Adrenal gland (tissue), 12 donors: ENCODE measurements around the gene ANKRD13A. TPM values are rescaled to one million over a fixed set of nuclear protein-coding genes. Genes with fewer than 3 reads are reported as not detected.
"Not testable (repeated sequence)": the region's sequence is repeated elsewhere in the genome, so short reads cannot be mapped to it uniquely, and the experiment has no call there.

Experiments
- DNase-seq, 7 donors: peaks; one replicate each; pipeline ENCODE4 v3.0.0-alpha.2; 2019 to 2020
- H3K27ac ChIP-seq, 5 donors: fragments of 200-600 bp; sonication (generic) in 4 of 5; 1 replicate in 3 of 5; 2 replicates in 2 of 5; pipeline versions ENCODE4 v1.5.1 to v1.8.0; 2016 to 2020; ENCODE audit warnings: mild to moderate bottlenecking in 1 of 5
- H3K27me3 ChIP-seq: fragments of 200-600 bp; 2 replicates; pipeline ENCODE4 v1.8.0; 2021
- H3K36me3 ChIP-seq, 2 donors: fragments of 200-600 bp; replicated peaks in 1 of 2; 1 replicate in 1 of 2; 2 replicates in 1 of 2; pipeline versions ENCODE4 v1.5.1 to v1.8.0; 2018 to 2022
- H3K4me1 ChIP-seq, 2 donors: fragments of 200-600 bp; replicated peaks in 1 of 2; 1 replicate in 1 of 2; 2 replicates in 1 of 2; pipeline versions ENCODE4 v1.5.1 to v1.8.0; 2018 to 2021
- H3K4me3 ChIP-seq, 4 donors: fragments of 200-600 bp; sonication (generic) in 3 of 4; one replicate each; pipeline ENCODE4 v1.5.1; 2016 to 2018
- H3K9me3 ChIP-seq, 3 donors: fragments of 200-600 bp; sonication (generic) in 1 of 3; replicated peaks in 1 of 3; 1 replicate in 2 of 3; 2 replicates in 1 of 3; pipeline versions ENCODE4 v1.5.1 to v1.8.0; 2016 to 2021
- POLR2A ChIP-seq, 2 donors: fragments of 450-650 bp; IDR thresholded peaks; one replicate each; pipeline ENCODE4 v1.6.1; 2017; ENCODE audit warnings: antibody characterized with exemption in 2 of 2, mild to moderate bottlenecking in 2 of 2, moderate library complexity in 1 of 2
- WGBS, 4 donors: extraction: QIAGEN DNeasy Blood & Tissue Kit in 2 of 4; methylation state at CpG; one replicate each; pipeline versions ENCODE4 v1.1.5 to v1.1.7; 2013 to 2017; 5-methylcytosine and 5-hydroxymethylcytosine counted together
- intact Hi-C, 2 donors: fragments of 100-400 bp; cut with DNase I; formaldehyde crosslinking; loops; one replicate each; pipeline versions ENCODE4 v1.14.1 to v1.15.0; 2022 to 2023
- polyA plus RNA-seq, 3 donors: library from polyadenylated mRNA; stranded (reverse); fragments of 200-250 nt in 2 of 3; fragments of 350-450 nt in 1 of 3; fragmentation: Illumina TruSeq in 1 of 3; extraction: RNeasy Lipid Tissue Mini Kit (QIAGEN cat#74804) in 1 of 3; gene quantifications; one replicate each; pipeline ENCODE4 v1.2.3, GENCODE V29; 2013 to 2014
- total RNA-seq, 9 donors: library from RNA; depleted of rRNA in 4 of 9; stranded (reverse); fragments of >200 nt in 4 of 9; fragments of 120-200 nt in 1 of 9; fragmentation: NEBNext Ultra II Directional in 1 of 9; extraction: Animal tissue kit (Norgen Biotek cat#: 25700) in 1 of 9; gene quantifications; one replicate each; pipeline versions ENCODE4 v1.1.0 to v1.2.4, GENCODE V29; 2013 to 2023
- TF ChIP-seq, protein P1 (sequence below), 6 experiments: fragments of 450-650 bp in 4 of 6; fragments of 200-600 bp in 2 of 6; sonication (generic) in 1 of 6; IDR thresholded peaks; 1 replicate in 5 of 6; 2 replicates in 1 of 6; pipeline versions ENCODE4 v1.5.1 to v1.8.0; 2016 to 2021; ENCODE audit warnings: antibody characterized with exemption in 6 of 6, mild to moderate bottlenecking in 2 of 6, moderate library complexity in 1 of 6
- donor health status: healthy with polysubstance abuse.
- donor health status: Bipolar disorder and iron deficiency.
- donor health status: DM: yes; HTN: yes; CAD: no.
- donor health status: DM: no; HTN: no; CAD: no.
- donor health status: DM: no; HTN: no; CAD: no.
- donor health status: DM: yes; HTN: yes; CAD: no.

Gene ANKRD13A
- total and polyA plus RNA-seq, 12 donors, result 17.1 to 84.5 (median 41.7) TPM

GRCh38 chr12:110067531-110067930 is 68.3 kb downstream of the ANKRD13A start:
- Histone ChIP-seq H3K27ac (no peak overlapping the region), H3K9me3 (no peaks in the 10 kb centered on the region), H3K4me1 (no peaks in the 10 kb centered on the region), H3K36me3 (no peaks in the 10 kb centered on the region), H3K27me3 (no peaks in the 10 kb centered on the region), H3K4me3 (no peak overlapping the region)
- no peak for DNase-seq
- WGBS, 4 donors, result 89 to 92% (median 90%) methylated on average over 7 of the region's 7 CpGs
- intact Hi-C loops, result no loop called here
- TF ChIP-seq, protein P1, sequence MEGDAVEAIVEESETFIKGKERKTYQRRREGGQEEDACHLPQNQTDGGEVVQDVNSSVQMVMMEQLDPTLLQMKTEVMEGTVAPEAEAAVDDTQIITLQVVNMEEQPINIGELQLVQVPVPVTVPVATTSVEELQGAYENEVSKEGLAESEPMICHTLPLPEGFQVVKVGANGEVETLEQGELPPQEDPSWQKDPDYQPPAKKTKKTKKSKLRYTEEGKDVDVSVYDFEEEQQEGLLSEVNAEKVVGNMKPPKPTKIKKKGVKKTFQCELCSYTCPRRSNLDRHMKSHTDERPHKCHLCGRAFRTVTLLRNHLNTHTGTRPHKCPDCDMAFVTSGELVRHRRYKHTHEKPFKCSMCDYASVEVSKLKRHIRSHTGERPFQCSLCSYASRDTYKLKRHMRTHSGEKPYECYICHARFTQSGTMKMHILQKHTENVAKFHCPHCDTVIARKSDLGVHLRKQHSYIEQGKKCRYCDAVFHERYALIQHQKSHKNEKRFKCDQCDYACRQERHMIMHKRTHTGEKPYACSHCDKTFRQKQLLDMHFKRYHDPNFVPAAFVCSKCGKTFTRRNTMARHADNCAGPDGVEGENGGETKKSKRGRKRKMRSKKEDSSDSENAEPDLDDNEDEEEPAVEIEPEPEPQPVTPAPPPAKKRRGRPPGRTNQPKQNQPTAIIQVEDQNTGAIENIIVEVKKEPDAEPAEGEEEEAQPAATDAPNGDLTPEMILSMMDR (IDR thresholded peaks at IDR 0.05), result no peak
- TF ChIP-seq POLR2A (IDR thresholded peaks at IDR 0.05), result no peak

DNA sequence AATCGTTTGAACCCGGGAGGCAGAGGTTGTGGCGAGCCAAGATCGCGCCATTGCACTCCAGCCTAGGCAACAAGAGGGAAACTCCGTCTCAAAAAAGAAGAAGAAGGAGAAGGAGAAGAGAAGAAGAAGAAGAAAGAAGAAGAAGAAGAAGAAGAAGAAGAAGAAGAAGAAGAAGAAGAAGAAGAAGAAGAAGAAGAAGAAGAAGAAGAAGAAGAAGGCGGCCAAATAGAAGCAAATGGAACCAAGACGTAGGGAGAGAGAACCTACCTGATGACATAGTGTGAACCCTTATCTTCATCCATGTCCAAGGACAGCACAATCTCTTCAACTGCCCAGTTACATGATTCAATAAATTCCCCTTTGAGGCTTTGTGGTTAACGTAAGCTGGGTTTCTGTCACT is 68.9 kb downstream of the ANKRD13A start:
- intact Hi-C loops, H3K27me3 ChIP-seq: not testable (repeated sequence)

DNA sequence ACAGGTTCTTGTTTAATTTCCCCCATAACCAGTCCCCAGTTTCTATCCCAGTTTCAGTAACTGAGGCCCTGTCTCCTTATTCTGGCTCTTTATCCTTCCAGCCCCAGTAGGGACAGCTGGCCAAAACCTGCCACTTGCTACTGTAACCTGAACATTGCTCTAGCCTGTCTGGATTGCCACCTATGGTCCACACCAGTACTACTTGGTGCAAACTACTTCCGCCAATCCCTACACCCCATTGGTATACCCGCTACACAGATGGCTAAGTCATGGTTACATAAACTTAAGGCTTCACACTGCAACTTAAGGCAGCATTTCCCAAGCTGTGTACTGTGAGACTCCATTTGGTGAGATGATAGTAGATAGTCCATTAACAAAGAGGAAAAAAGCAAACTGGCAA is 69.4 kb downstream of the ANKRD13A start:
- intact Hi-C loops, result no loop called here
- Histone ChIP-seq H3K4me1 (no peaks in the 10 kb centered on the region), H3K36me3 (no peaks in the 10 kb centered on the region), H3K9me3 (no peaks in the 10 kb centered on the region), H3K4me3 (no peak overlapping the region), H3K27me3 (no peaks in the 10 kb centered on the region), H3K27ac (no peak overlapping the region)
- DNase-seq, result no peak
- 92 to 98% (median 96%) methylated on average over 2 of the region's 2 CpGs for WGBS, 4 donors
- TF ChIP-seq, protein P1 (IDR thresholded peaks at IDR 0.05), result no peak
- TF ChIP-seq POLR2A (IDR thresholded peaks at IDR 0.05), result no peak

More for the DNA sequence above, 68.9 kb downstream of the ANKRD13A start:
- not testable (repeated sequence) for DNase-seq, H3K4me3 ChIP-seq, H3K27ac ChIP-seq, H3K36me3 ChIP-seq, H3K4me1 ChIP-seq, H3K9me3 ChIP-seq
- WGBS, 4 donors, result 77 to 89% (median 85%) methylated on average over 9 of the region's 9 CpGs

DNA sequence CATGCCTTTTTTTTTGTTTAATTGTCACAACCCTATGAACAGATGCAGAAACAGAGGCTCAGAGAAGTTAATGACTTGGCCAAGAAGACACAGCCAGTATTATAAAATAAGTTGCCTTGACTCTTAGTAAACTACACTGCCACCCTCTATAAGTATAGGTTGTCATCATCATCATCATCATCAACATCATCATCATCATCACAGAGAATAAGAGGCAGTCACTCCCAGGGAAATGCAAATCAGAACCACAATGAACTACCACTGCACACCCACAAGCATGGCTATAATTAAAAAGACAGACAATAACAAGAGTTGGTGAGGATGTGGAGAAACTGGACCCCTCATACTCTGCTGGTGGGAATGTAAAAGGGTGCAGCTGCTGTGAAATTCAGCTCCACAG is 72.3 kb downstream of the ANKRD13A start:
- Histone ChIP-seq H3K4me1 (no peaks in the 10 kb centered on the region), H3K27ac (no peak overlapping the region), H3K4me3 (no peak overlapping the region), H3K36me3 (no peaks in the 10 kb centered on the region), H3K9me3 (no peaks in the 10 kb centered on the region), H3K27me3 (no peaks in the 10 kb centered on the region)
- intact Hi-C loops, result no loop called here
- DNase-seq, result no peak
- TF ChIP-seq, protein P1 (IDR thresholded peaks at IDR 0.05), result no peak
- no peak for TF ChIP-seq POLR2A (IDR thresholded peaks at IDR 0.05)

DNA sequence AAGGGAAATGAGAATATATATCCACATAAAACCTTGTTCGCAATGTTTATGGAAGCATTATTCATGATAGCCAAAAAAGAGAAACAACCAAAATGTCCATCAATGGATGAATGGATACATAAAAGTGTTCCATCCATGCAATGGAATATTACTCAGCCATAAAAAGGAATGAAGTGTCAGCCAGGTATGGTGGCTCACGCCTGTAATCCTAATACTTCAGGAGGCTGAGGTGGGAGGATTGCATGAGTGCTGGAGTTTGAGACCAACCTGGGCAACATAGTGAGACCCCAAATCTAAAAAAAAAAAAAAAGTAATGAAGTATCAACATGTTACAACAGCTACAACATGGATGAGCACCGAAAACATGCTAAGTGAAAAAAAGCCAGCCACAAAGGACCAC is 72.7 kb downstream of the ANKRD13A start:
- no peaks in the 10 kb centered on the region for H3K4me1 ChIP-seq
- no peak for DNase-seq
- H3K27me3 ChIP-seq, result no peaks in the 10 kb centered on the region
- TF ChIP-seq, protein P1 (IDR thresholded peaks at IDR 0.05), result no peak
- no peak for TF ChIP-seq POLR2A (IDR thresholded peaks at IDR 0.05)
- WGBS, 4 donors, result 84 to 94% (median 91%) methylated on average over 3 of the region's 3 CpGs
- no peaks in the 10 kb centered on the region for H3K9me3 ChIP-seq
- intact Hi-C loops, result no loop called here
- no peaks in the 10 kb centered on the region for H3K36me3 ChIP-seq
- H3K4me3 ChIP-seq, result no peak overlapping the region
- H3K27ac ChIP-seq, result no peak overlapping the region

GRCh38 chr12:110072636-110073035 is 73.4 kb downstream of the ANKRD13A start:
- H3K4me1 ChIP-seq, H3K36me3 ChIP-seq, H3K27ac ChIP-seq, H3K27me3 ChIP-seq, intact Hi-C loops, H3K9me3 ChIP-seq, DNase-seq: not testable (repeated sequence)
- peak overlapping the region in 1 of 4 donors; percentile 53 for H3K4me3 ChIP-seq
- WGBS, 4 donors, result 70 to 80% (median 75%) methylated on average over 9 of the region's 9 CpGs
